OCI-LY1 (cell line): ENCODE data around the gene PAM16.

Experiments used
- H2AFZ ChIP-seq: fragments of 200-600 bp; sonication (generic), shearing (Covaris generic); 2 replicates; pipeline ENCODE4 v1.6.0; 2014; ENCODE audit warnings: antibody characterized with exemption, mild to moderate bottlenecking, low read length
- H3F3A ChIP-seq: fragments of 200-600 bp; sonication (generic), shearing (Covaris generic); 2 replicates; pipeline ENCODE4 v1.6.0; 2014; ENCODE audit warnings: mild to moderate bottlenecking, antibody characterized with exemption, low read length, moderate library complexity; ENCODE audit not compliant: insufficient read depth
- H3K27ac ChIP-seq: fragments of 200-600 bp; sonication (generic); 2 replicates; pipeline ENCODE4 v1.5.1; 2014; ENCODE audit warnings: low read length, mixed run types, mild to moderate bottlenecking, low read depth; ENCODE audit not compliant: poor library complexity, severe bottlenecking
- H3K27me3 ChIP-seq: fragments of 200-600 bp; sonication (generic); 2 replicates; pipeline ENCODE4 v1.6.0; 2014; ENCODE audit warnings: antibody characterized with exemption, mild to moderate bottlenecking, low read length, moderate library complexity; ENCODE audit not compliant: insufficient read depth
- H3K36me3 ChIP-seq: fragments of 200-600 bp; sonication (generic); 2 replicates; pipeline ENCODE4 v1.6.1; 2014; ENCODE audit warnings: mild to moderate bottlenecking, antibody characterized with exemption, low read length, moderate library complexity, mixed read lengths; ENCODE audit not compliant: insufficient read depth
- H3K4me1 ChIP-seq: fragments of 200-600 bp; sonication (generic); 2 replicates; pipeline ENCODE4 v1.5.1; 2014; ENCODE audit warnings: mild to moderate bottlenecking, low read length, moderate library complexity; ENCODE audit not compliant: insufficient read depth, severe bottlenecking
- H3K4me2 ChIP-seq: fragments of 200-600 bp; sonication (generic), shearing (Covaris generic); 2 replicates; pipeline ENCODE4 v1.6.1; 2014; ENCODE audit warnings: low read length
- H3K4me3 ChIP-seq: fragments of 200-600 bp; sonication (generic); 2 replicates; pipeline ENCODE4 v1.5.1; 2014; ENCODE audit warnings: low read length, low read depth, mild to moderate bottlenecking, mixed read lengths; ENCODE audit not compliant: poor library complexity, severe bottlenecking
- H3K79me2 ChIP-seq: fragments of 200-600 bp; shearing (Covaris generic); 2 replicates; pipeline ENCODE4 v1.6.1; 2016; ENCODE audit warnings: mixed run types, low read length, mixed read lengths; ENCODE audit not compliant: insufficient read depth
- H3K9ac ChIP-seq: fragments of 200-600 bp; sonication (generic), shearing (Covaris generic); 2 replicates; pipeline ENCODE4 v1.6.1; 2014; ENCODE audit warnings: mild to moderate bottlenecking, low read length, mixed read lengths
- H3K9me2 ChIP-seq: fragments of 200-600 bp; sonication (generic), shearing (Covaris generic); 2 replicates; pipeline ENCODE4 v1.6.1; 2014; ENCODE audit warnings: low read depth, mild to moderate bottlenecking, low read length, mixed read lengths
- H3K9me3 ChIP-seq: fragments of 200-600 bp; shearing (Covaris generic); 2 replicates; pipeline ENCODE4 v1.6.1; 2014; ENCODE audit warnings: low read length, mixed read lengths
- H4K20me1 ChIP-seq: fragments of 200-600 bp; sonication (generic), shearing (Covaris generic); 2 replicates; pipeline ENCODE4 v1.6.0; 2016; ENCODE audit warnings: mild to moderate bottlenecking, low read length; ENCODE audit not compliant: insufficient read depth
- EZH2 ChIP-seq: fragments of 200-600 bp; sonication (generic), shearing (Covaris generic); IDR thresholded peaks from 2 replicates; pipeline ENCODE4 v1.8.0; 2017; ENCODE audit warnings: borderline replicate concordance, mixed run types, mild to moderate bottlenecking, antibody characterized with exemption, low read length, moderate library complexity, mixed read lengths
- TF ChIP-seq, protein P1 (sequence below): fragments of 200-600 bp; sonication (generic), shearing (Covaris generic); IDR thresholded peaks from 2 replicates; pipeline ENCODE4 v1.5.1; 2017; ENCODE audit warnings: mild to moderate bottlenecking, antibody characterized with exemption, low read length, moderate library complexity, mixed read lengths

The PAM16 gene

GRCh38 chr16:4315186-4316107 is 35.7 kb downstream of the PAM16 start, which contains the start of gene GLIS2:
GLIS2 (plus strand) TSS chr16:4316067; CDS start chr16:4332281, 16,214 bp downstream.
- no peaks in the 10 kb centered on the region for H3K9me3 ChIP-seq
- peak within 1 kb of the TSS; percentile 65 for H3K4me2 ChIP-seq
- H3K4me3 ChIP-seq = peak within 1 kb of the TSS; percentile 53
- H3K4me1 ChIP-seq = peaks cover 13% of the 10 kb centered on the region
- no peaks in the 10 kb centered on the region for H4K20me1 ChIP-seq
- peaks cover 16% of the 10 kb centered on the region; the same call in 1 of the 2 replicates for H3K27me3 ChIP-seq
- H3K36me3 ChIP-seq = no peaks in the 10 kb centered on the region
- H2AFZ ChIP-seq = no peak within 1 kb of the TSS
- H3K79me2 ChIP-seq = no peaks in the 10 kb centered on the region
- no peak within 1 kb of the TSS for H3K27ac ChIP-seq
- H3K9me2 ChIP-seq = no peaks in the 10 kb centered on the region
- peak within 1 kb of the TSS; percentile 36; the same call in 1 of the 2 replicates for H3K9ac ChIP-seq
- H3F3A ChIP-seq = no peaks in the 10 kb centered on the region
- TF ChIP-seq EZH2 = no peak
- TF ChIP-seq, protein P1, sequence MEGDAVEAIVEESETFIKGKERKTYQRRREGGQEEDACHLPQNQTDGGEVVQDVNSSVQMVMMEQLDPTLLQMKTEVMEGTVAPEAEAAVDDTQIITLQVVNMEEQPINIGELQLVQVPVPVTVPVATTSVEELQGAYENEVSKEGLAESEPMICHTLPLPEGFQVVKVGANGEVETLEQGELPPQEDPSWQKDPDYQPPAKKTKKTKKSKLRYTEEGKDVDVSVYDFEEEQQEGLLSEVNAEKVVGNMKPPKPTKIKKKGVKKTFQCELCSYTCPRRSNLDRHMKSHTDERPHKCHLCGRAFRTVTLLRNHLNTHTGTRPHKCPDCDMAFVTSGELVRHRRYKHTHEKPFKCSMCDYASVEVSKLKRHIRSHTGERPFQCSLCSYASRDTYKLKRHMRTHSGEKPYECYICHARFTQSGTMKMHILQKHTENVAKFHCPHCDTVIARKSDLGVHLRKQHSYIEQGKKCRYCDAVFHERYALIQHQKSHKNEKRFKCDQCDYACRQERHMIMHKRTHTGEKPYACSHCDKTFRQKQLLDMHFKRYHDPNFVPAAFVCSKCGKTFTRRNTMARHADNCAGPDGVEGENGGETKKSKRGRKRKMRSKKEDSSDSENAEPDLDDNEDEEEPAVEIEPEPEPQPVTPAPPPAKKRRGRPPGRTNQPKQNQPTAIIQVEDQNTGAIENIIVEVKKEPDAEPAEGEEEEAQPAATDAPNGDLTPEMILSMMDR = no peak

DNA sequence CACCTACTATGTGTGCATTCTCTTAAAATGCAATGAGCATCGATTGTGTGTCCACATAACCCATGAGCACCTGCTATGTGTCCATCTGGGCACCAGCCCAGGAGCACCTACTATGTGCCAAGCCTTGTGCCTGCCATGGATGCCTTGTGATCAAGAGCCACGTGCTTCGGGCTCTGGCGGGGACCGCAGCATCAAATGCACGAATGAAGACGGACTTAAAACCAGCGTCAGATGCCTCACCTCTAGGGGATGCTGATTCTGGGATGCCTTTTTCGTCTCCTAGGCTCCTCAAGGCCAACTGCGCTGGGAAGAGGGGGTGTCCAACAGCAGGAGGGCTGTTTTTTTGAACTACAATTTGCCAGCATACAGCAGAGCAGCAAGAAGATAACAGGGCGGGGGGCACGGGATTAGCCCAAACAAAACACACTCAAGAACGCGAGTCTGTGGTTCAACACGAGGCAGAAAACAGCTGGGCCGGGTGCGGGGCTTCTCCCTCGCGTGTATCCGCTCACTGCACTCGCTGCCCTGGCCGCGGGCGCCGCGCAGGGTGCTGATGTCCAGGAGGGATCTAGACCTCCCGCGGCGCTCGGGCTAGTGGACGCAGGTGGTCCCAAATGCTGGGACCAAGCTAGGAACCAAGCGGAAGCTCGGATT is 36.5 kb downstream of the PAM16 start:
- peaks cover 17% of the 10 kb centered on the region for H3K4me1 ChIP-seq
- H3F3A ChIP-seq = no peaks in the 10 kb centered on the region
- H3K36me3 ChIP-seq = no peaks in the 10 kb centered on the region
- no peaks in the 10 kb centered on the region for H3K9me2 ChIP-seq
- no peaks in the 10 kb centered on the region for H3K9me3 ChIP-seq
- no peaks in the 10 kb centered on the region for H4K20me1 ChIP-seq
- H3K79me2 ChIP-seq = no peaks in the 10 kb centered on the region
- H3K9ac ChIP-seq = peak overlapping the region; percentile 36; the same call in 1 of the 2 replicates
- TF ChIP-seq EZH2 = no peak
- TF ChIP-seq, protein P1 = no peak
- H3K27ac ChIP-seq = no peak overlapping the region
- H3K4me3 ChIP-seq = peak overlapping the region; percentile 53
- peak overlapping the region; percentile 61 for H3K4me2 ChIP-seq
- no peak overlapping the region for H2AFZ ChIP-seq
- H3K27me3 ChIP-seq = peaks cover 16% of the 10 kb centered on the region; the same call in 1 of the 2 replicates

- no peak for TF ChIP-seq EZH2
- TF ChIP-seq, protein P1 = peak; percentile 80
- Histone ChIP-seq H3K36me3 (no peaks in the 10 kb centered on the region), H4K20me1 (no peaks in the 10 kb centered on the region), H3K4me1 (peaks cover 25% of the 10 kb centered on the region), H3K9me3 (no peaks in the 10 kb centered on the region), H3K9ac (no peak overlapping the region), H3K79me2 (no peaks in the 10 kb centered on the region), H3F3A (peaks cover 4% of the 10 kb centered on the region; the same call in 1 of the 2 replicates), H3K27me3 (peaks cover 13% of the 10 kb centered on the region; the same call in 1 of the 2 replicates), H3K4me2 (no peak overlapping the region), H3K27ac (no peak overlapping the region), H2AFZ (no peak overlapping the region), H3K4me3 (no peak overlapping the region), H3K9me2 (no peaks in the 10 kb centered on the region)
Observed at GRCh38 chr16:4313563-4314531, 37.3 kb downstream of the PAM16 start.
